HepG2 (cell line): Measurements from ENCODE around the gene MYO15A. TPM values are rescaled to one million over a fixed set of nuclear protein-coding genes. Genes with fewer than 3 reads are reported as not detected.
A peak's percentile ranks its signal among the peaks of the same experiment; 100 is the strongest.

ENCODE experiments used
- ARID2 ChIP-seq: sonication (generic); formaldehyde crosslinking; IDR thresholded peaks from 2 replicates; pipeline ENCODE4 v1.8.1; 2022; ENCODE audit warnings: mild to moderate bottlenecking, missing genetic modification reagents, borderline replicate concordance
- ATM ChIP-seq: fragments of 450-650 bp; IDR thresholded peaks from 2 replicates; pipeline ENCODE4 v1.7.1; 2017; ENCODE audit warnings: mild to moderate bottlenecking, borderline replicate concordance
- BRD4 ChIP-seq: sonication (generic); formaldehyde crosslinking; IDR thresholded peaks from 2 replicates; pipeline ENCODE4 v1.4.0; 2020; ENCODE audit warnings: missing genetic modification reagents
- CEBPG ChIP-seq: IDR thresholded peaks from 2 replicates; pipeline ENCODE4 v1.6.1; 2016
- CHD2 ChIP-seq: IDR thresholded peaks from 2 replicates; pipeline ENCODE4 v1.6.1; 2011; ENCODE audit warnings: low read depth, low read length, improper control_type of control experiment
- CREB3 ChIP-seq: sonication (generic); formaldehyde crosslinking; IDR thresholded peaks from 2 replicates; pipeline ENCODE4 v1.5.0; 2020; ENCODE audit warnings: missing genetic modification reagents
- NRL ChIP-seq: sonication (generic); formaldehyde crosslinking; IDR thresholded peaks from 2 replicates; pipeline ENCODE4 v1.5.0; 2020; ENCODE audit warnings: missing genetic modification reagents, mild to moderate bottlenecking, moderate library complexity, borderline replicate concordance
- RBFOX2 ChIP-seq: fragments of 200-400 bp; formaldehyde crosslinking; IDR thresholded peaks from 2 replicates; pipeline ENCODE4 v1.6.1; 2017; ENCODE audit warnings: low read depth, mild to moderate bottlenecking, low read length
- RXRA ChIP-seq: sonication (generic); formaldehyde crosslinking; IDR thresholded peaks from 2 replicates; pipeline ENCODE4 v1.5.1; 2020; ENCODE audit warnings: missing genetic modification reagents
- RXRB ChIP-seq: IDR thresholded peaks from 2 replicates; pipeline ENCODE4 v1.6.1; 2016; ENCODE audit warnings: borderline replicate concordance, missing genetic modification reagents, missing compliant biosample characterization
- SOX6 ChIP-seq, 2 experiments: fragments of 450-650 bp in 1 of 2; sonication (generic) in 1 of 2; formaldehyde crosslinking in 1 of 2; IDR thresholded peaks; 2 replicates each; pipeline versions ENCODE4 v1.4.0 to v1.6.1; 2017 to 2020; ENCODE audit warnings: antibody characterized with exemption in 1 of 2, mild to moderate bottlenecking in 1 of 2, missing genetic modification reagents in 1 of 2
- TEF ChIP-seq: sonication (generic); formaldehyde crosslinking; IDR thresholded peaks from 2 replicates; pipeline ENCODE4 v1.5.0; 2020; ENCODE audit warnings: missing genetic modification reagents
- TOE1 ChIP-seq: sonication (generic); formaldehyde crosslinking; IDR thresholded peaks from 2 replicates; pipeline ENCODE4 v1.4.0; 2020; ENCODE audit warnings: mild to moderate bottlenecking, missing genetic modification reagents
- USF2 ChIP-seq, 2 experiments: sonication (generic) in 1 of 2; formaldehyde crosslinking in 1 of 2; IDR thresholded peaks; 2 replicates each; pipeline versions ENCODE4 v1.5.1 to v1.6.1; 2011 to 2020; ENCODE audit warnings: borderline replicate concordance in 1 of 2, low read depth in 1 of 2, low read length in 1 of 2, mild to moderate bottlenecking in 1 of 2, missing genetic modification reagents in 1 of 2, moderate library complexity in 1 of 2
- ZFP1 ChIP-seq: IDR thresholded peaks from 2 replicates; pipeline ENCODE4 v1.6.1; 2016
- ZNF10 ChIP-seq: sonication (generic); formaldehyde crosslinking; IDR thresholded peaks from 2 replicates; pipeline ENCODE4 v1.4.0; 2020; ENCODE audit warnings: mild to moderate bottlenecking, low read depth, missing genetic modification reagents, borderline replicate concordance
- ZNF121 ChIP-seq: sonication (generic); formaldehyde crosslinking; IDR thresholded peaks from 2 replicates; pipeline ENCODE4 v1.5.0; 2020; ENCODE audit warnings: mild to moderate bottlenecking, missing genetic modification reagents
- ZNF17 ChIP-seq: sonication (generic); formaldehyde crosslinking; IDR thresholded peaks from 2 replicates; pipeline ENCODE4 v1.5.0; 2020; ENCODE audit warnings: mild to moderate bottlenecking, missing genetic modification reagents
- ZNF20 ChIP-seq: sonication (generic); formaldehyde crosslinking; IDR thresholded peaks from 2 replicates; pipeline ENCODE4 v1.4.0; 2020; ENCODE audit warnings: mild to moderate bottlenecking, moderate library complexity, missing genetic modification reagents
- ZNF280D ChIP-seq: sonication (generic); formaldehyde crosslinking; IDR thresholded peaks from 2 replicates; pipeline ENCODE4 v1.5.1; 2020; ENCODE audit warnings: mild to moderate bottlenecking, missing genetic modification reagents
- ZNF326 ChIP-seq: sonication (generic); formaldehyde crosslinking; IDR thresholded peaks from 2 replicates; pipeline ENCODE4 v1.4.0; 2020; ENCODE audit warnings: missing genetic modification reagents, borderline replicate concordance
- ZNF605 ChIP-seq: sonication (generic); formaldehyde crosslinking; IDR thresholded peaks from 2 replicates; pipeline ENCODE4 v1.8.0; 2022; ENCODE audit warnings: mild to moderate bottlenecking, missing genetic modification reagents
- ZSCAN9 ChIP-seq: IDR thresholded peaks from 2 replicates; pipeline ENCODE4 v1.6.1; 2016; ENCODE audit warnings: borderline replicate concordance
- polyA plus RNA-seq, 8 experiments: library from polyadenylated mRNA; depleted of rRNA in 3 of 8; stranded (reverse) in 7 of 8; unstranded in 1 of 8; fragments of >200 nt; fragmentation: Illumina TruSeq in 4 of 8; extraction: Trizol in 4 of 8; gene quantifications; 2 replicates each; pipeline versions ENCODE4 v1.2.1 to v1.2.3, GENCODE V29; 2011 to 2016; ENCODE audit warnings: low read depth in 4 of 8, missing spikeins in 1 of 8, mixed read lengths in 1 of 8; ENCODE audit not compliant: insufficient read depth in 1 of 8
- total RNA-seq, 5 experiments: library from RNA; depleted of rRNA; stranded (reverse); fragments of >200 nt; fragmentation: Illumina TruSeq; extraction: Trizol; gene quantifications; 2 replicates each; pipeline ENCODE4 v1.2.3, GENCODE V29; 2016; ENCODE audit warnings: low read depth in 1 of 5

MYO15A gene
- total and polyA plus RNA-seq, 2 of the 13 experiments (the other 11 are each of a cell fraction or from before 2014, with no cell fraction given) = 0.07 to 0.20 TPM

- TF ChIP-seq ATM = no peak
- peak; percentile 69; the same call in 1 of the 2 replicates for TF ChIP-seq ARID2
- no peak for TF ChIP-seq SOX6 (IDR thresholded peaks at IDR 0.05)
- TF ChIP-seq SOX6 (CRISPR knock-in tag; IDR thresholded peaks at IDR 0.05) = peak; percentile 86
- no peak for TF ChIP-seq ZNF326 (CRISPR knock-in tag)
- peak; percentile 83; the same call in 1 of the 2 replicates for TF ChIP-seq ZNF280D (CRISPR knock-in tag)
- peak; percentile 93 for TF ChIP-seq BRD4 (CRISPR knock-in tag)
- peak; percentile 98 for TF ChIP-seq ZNF121 (CRISPR knock-in tag)
- peak; percentile 96 for TF ChIP-seq ZFP1
- TF ChIP-seq USF2 (IDR thresholded peaks at IDR 0.05; ENCODE audit: low read depth, low read length) = no peak
- no peak for TF ChIP-seq USF2 (CRISPR knock-in tag; IDR thresholded peaks at IDR 0.05; ENCODE audit: borderline replicate concordance)
- TF ChIP-seq CHD2 = no peak
- peak; percentile 85 for TF ChIP-seq RBFOX2
- peak; percentile 88; the same call in 1 of the 2 replicates for TF ChIP-seq RXRB
- peak; percentile 93 for TF ChIP-seq RXRA (CRISPR knock-in tag)
- no peak for TF ChIP-seq ZNF17 (CRISPR knock-in tag)
- TF ChIP-seq ZNF10 (CRISPR knock-in tag) = no peak
- peak; percentile 98 for TF ChIP-seq TOE1 (CRISPR knock-in tag)
- TF ChIP-seq NRL (CRISPR knock-in tag) = peak; percentile 86
- peak; percentile 36; the same call in 1 of the 2 replicates for TF ChIP-seq CREB3 (CRISPR knock-in tag)
- TF ChIP-seq ZNF605 (CRISPR knock-in tag) = peak; percentile 87; the same call in 1 of the 2 replicates
- peak; percentile 98 for TF ChIP-seq ZSCAN9 (CRISPR knock-in tag)
- TF ChIP-seq CEBPG = peak; percentile 65
- TF ChIP-seq ZNF20 (CRISPR knock-in tag) = no peak
- TF ChIP-seq TEF (CRISPR knock-in tag) = peak; percentile 69; the same call in 1 of the 2 replicates
These were observed 20.7 kb upstream of the MYO15A start, which contains the start of gene DRG2 (continued) for GRCh38 chr17:18087610-18088491.
